ENCODE data around the gene C19orf81. TPM values are rescaled to one million over a fixed set of nuclear protein-coding genes. Genes with fewer than 3 reads are reported as not detected.
A peak's percentile ranks its signal among the peaks of the same experiment; 100 is the strongest.

Gene C19orf81
- total and polyA plus RNA-seq, 5 donors from 2014 or later: not detected

GRCh38 chr19:50703915-50704796 lies 54.9 kb downstream of the C19orf81 start:
- H3K4me3 ChIP-seq (ENCODE audit: low read depth, low read length): no peak overlapping the region
- H3K4me3 Mint-ChIP-seq: peak overlapping the region in 1 of 4 donors; percentile 18
- no peaks in the 10 kb centered on the region for H3K27me3 ChIP-seq (ENCODE audit: control insufficient read depth, insufficient read depth, low read length)
- DNase-seq: no peak
- no peak for ATAC-seq (ENCODE audit: low read depth in 2 of 2)
- no peaks in the 10 kb centered on the region for H3K36me3 ChIP-seq (ENCODE audit: control insufficient read depth, insufficient read depth, low read length)
- H3K4me1 Mint-ChIP-seq: no peaks in the 10 kb centered on the region
- H3K27ac Mint-ChIP-seq: no peak overlapping the region
- no peaks in the 10 kb centered on the region for H3K36me3 Mint-ChIP-seq
- peaks cover 21% of the 10 kb centered on the region for H3K27me3 Mint-ChIP-seq
- H3K4me1 ChIP-seq (ENCODE audit: control insufficient read depth, insufficient read depth, low read length, poor library complexity, severe bottlenecking): no peaks in the 10 kb centered on the region
- no peaks in the 10 kb centered on the region for H3K9me3 ChIP-seq (ENCODE audit: control insufficient read depth in 2 of 2, low read length in 2 of 2)
- peaks cover 0 to 7% (median 0%) of the 10 kb centered on the region in 7 donors for H3K9me3 Mint-ChIP-seq
- H3K27ac ChIP-seq (ENCODE audit: insufficient read depth, low read length, poor library complexity, severe bottlenecking): no peak overlapping the region

- ATAC-seq (ENCODE audit: low read depth in 2 of 2) (peak in 1 of 2 donors; percentile 43), DNase-seq (peak in 1 of 3 donors; percentile 21)
- H3K36me3 Mint-ChIP-seq: no peaks in the 10 kb centered on the region
- Histone ChIP-seq H3K36me3 (ENCODE audit: control insufficient read depth, insufficient read depth, low read length) (no peaks in the 10 kb centered on the region), H3K27ac (ENCODE audit: insufficient read depth, low read length, poor library complexity, severe bottlenecking) (no peak overlapping the region), H3K9me3 (ENCODE audit: control insufficient read depth in 2 of 2, low read length in 2 of 2) (no peaks in the 10 kb centered on the region), H3K4me1 (ENCODE audit: control insufficient read depth, insufficient read depth, low read length, poor library complexity, severe bottlenecking) (no peaks in the 10 kb centered on the region), H3K4me3 (ENCODE audit: low read depth, low read length) (no peak overlapping the region), H3K27me3 (ENCODE audit: control insufficient read depth, insufficient read depth, low read length) (no peaks in the 10 kb centered on the region)
- peaks cover 25% of the 10 kb centered on the region for H3K27me3 Mint-ChIP-seq
- no peaks in the 10 kb centered on the region for H3K4me1 Mint-ChIP-seq
- no peak overlapping the region for H3K27ac Mint-ChIP-seq
- peaks cover 0 to 8% (median 0%) of the 10 kb centered on the region in 7 donors for H3K9me3 Mint-ChIP-seq
- no peak overlapping the region for H3K4me3 Mint-ChIP-seq
Observed at GRCh38 chr19:50705422-50706019, 56.3 kb downstream of the C19orf81 start.

GRCh38 chr19:50706387-50706786 lies 57.1 kb downstream of the C19orf81 start:
- H3K36me3 ChIP-seq (ENCODE audit: control insufficient read depth, insufficient read depth, low read length): no peaks in the 10 kb centered on the region
- no peak for ATAC-seq (ENCODE audit: low read depth in 2 of 2)
- no peaks in the 10 kb centered on the region for H3K4me1 Mint-ChIP-seq
- no peak for DNase-seq
- H3K4me3 Mint-ChIP-seq: no peak overlapping the region
- peaks cover 0 to 8% (median 0%) of the 10 kb centered on the region in 7 donors for H3K9me3 Mint-ChIP-seq
- H3K36me3 Mint-ChIP-seq: no peaks in the 10 kb centered on the region
- H3K27ac Mint-ChIP-seq: no peak overlapping the region
- H3K4me3 ChIP-seq (ENCODE audit: low read depth, low read length): no peak overlapping the region
- no peaks in the 10 kb centered on the region for H3K9me3 ChIP-seq (ENCODE audit: control insufficient read depth in 2 of 2, low read length in 2 of 2)
- H3K27ac ChIP-seq (ENCODE audit: insufficient read depth, low read length, poor library complexity, severe bottlenecking): no peak overlapping the region
- peaks cover 25% of the 10 kb centered on the region for H3K27me3 Mint-ChIP-seq
- H3K27me3 ChIP-seq (ENCODE audit: control insufficient read depth, insufficient read depth, low read length): no peaks in the 10 kb centered on the region
- H3K4me1 ChIP-seq (ENCODE audit: control insufficient read depth, insufficient read depth, low read length, poor library complexity, severe bottlenecking): no peaks in the 10 kb centered on the region

DNA sequence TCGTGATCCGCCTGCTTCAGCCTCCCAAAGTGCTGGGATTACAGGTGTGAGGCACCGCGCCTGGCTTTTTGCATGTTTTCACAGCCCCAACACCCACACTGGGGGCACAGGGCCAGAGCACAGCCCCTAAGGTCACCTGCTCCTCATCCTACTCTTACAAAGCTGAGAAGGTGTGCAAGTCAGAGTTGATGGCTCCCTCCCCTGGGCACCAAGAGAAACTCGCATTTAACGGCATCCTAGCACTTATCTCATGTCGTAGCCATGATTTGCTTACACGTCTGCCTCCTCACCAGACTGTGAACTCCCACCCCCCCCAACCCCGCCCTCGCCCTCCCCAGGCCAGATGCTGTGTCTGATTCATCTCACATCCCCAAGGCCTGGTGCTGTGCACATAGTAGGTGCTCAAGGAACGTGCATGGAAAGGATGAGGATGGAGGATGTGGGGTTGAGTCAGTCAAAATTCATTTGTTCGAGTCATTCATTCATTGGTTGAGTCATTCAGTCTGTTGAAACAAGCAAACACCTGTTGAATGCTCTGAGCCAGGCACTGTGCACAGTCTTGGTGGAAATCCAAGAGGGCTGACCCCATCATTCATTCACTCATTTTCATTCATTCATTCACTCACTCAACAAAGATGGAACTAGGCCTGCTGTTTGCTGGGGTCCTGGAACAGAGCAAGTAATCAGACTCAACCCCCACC lies 59.1 kb downstream of the C19orf81 start:
- no peak for ATAC-seq (ENCODE audit: low read depth in 2 of 2)
- no peak overlapping the region for H3K4me3 Mint-ChIP-seq
- no peaks in the 10 kb centered on the region for H3K4me1 ChIP-seq (ENCODE audit: control insufficient read depth, insufficient read depth, low read length, poor library complexity, severe bottlenecking)

More for the DNA sequence above, 59.1 kb downstream of the C19orf81 start:
- no peak for DNase-seq
- Histone ChIP-seq H3K36me3 (ENCODE audit: control insufficient read depth, insufficient read depth, low read length) (no peaks in the 10 kb centered on the region), H3K4me3 (ENCODE audit: low read depth, low read length) (no peak overlapping the region), H3K27me3 (ENCODE audit: control insufficient read depth, insufficient read depth, low read length) (no peaks in the 10 kb centered on the region), H3K9me3 (ENCODE audit: control insufficient read depth in 2 of 2, low read length in 2 of 2) (no peaks in the 10 kb centered on the region), H3K27ac (ENCODE audit: insufficient read depth, low read length, poor library complexity, severe bottlenecking) (no peak overlapping the region)
- Mint-ChIP-seq H3K4me1 (peaks cover 0 to 2% (median 0%) of the 10 kb centered on the region in 4 donors), H3K9me3 (peaks cover 0 to 5% (median 0%) of the 10 kb centered on the region in 7 donors), H3K27ac (no peak overlapping the region), H3K36me3 (no peaks in the 10 kb centered on the region), H3K27me3 (peaks cover 21% of the 10 kb centered on the region)

Other genes starting within 250 kb of the C19orf81 start
- not detected for gene SPIB, start 230.5 kb upstream of the C19orf81 start, total RNA-seq
- under 1 TPM in 2 of 4 donors, not detected in 2; 0.10 to 0.38 TPM for gene SPIB, start 230.5 kb upstream of the C19orf81 start, polyA plus RNA-seq
- gene MYBPC2, start 216.6 kb upstream of the C19orf81 start, total RNA-seq: 0.49 TPM
- gene MYBPC2, start 216.6 kb upstream of the C19orf81 start, polyA plus RNA-seq: under 1 TPM in 1 of 4 donors, not detected in 3; 0.23 TPM
- 83.7 TPM for gene EMC10, start 172.9 kb upstream of the C19orf81 start, total RNA-seq
- gene EMC10, start 172.9 kb upstream of the C19orf81 start, polyA plus RNA-seq: 10 to 100 TPM in 1 of 4 donors, 1 to 10 TPM in 3; 8.0 to 12.7 (median 9.3) TPM
- gene GARIN5A, start 172.6 kb upstream of the C19orf81 start, total RNA-seq: 0.64 TPM
- gene GARIN5A, start 172.6 kb upstream of the C19orf81 start, polyA plus RNA-seq: under 1 TPM in 2 of 4 donors, not detected in 2; 0.39 to 0.83 TPM
- gene JOSD2, start 138.3 kb upstream of the C19orf81 start, total RNA-seq: 18.5 TPM
- gene JOSD2, start 138.3 kb upstream of the C19orf81 start, polyA plus RNA-seq: 10 to 100 TPM; 16.6 to 37.7 (median 28.4) TPM
- gene ASPDH, start 135.5 kb upstream of the C19orf81 start, total RNA-seq: not detected
- gene ASPDH, start 135.5 kb upstream of the C19orf81 start, polyA plus RNA-seq: not detected
- not detected for gene LRRC4B, start 81.0 kb upstream of the C19orf81 start, total RNA-seq
- gene LRRC4B, start 81.0 kb upstream of the C19orf81 start, polyA plus RNA-seq: not detected
- not detected for gene SYT3, start 9.6 kb upstream of the C19orf81 start, total RNA-seq
- gene SYT3, start 9.6 kb upstream of the C19orf81 start, polyA plus RNA-seq: not detected
- not detected for gene SHANK1, start 70.4 kb downstream of the C19orf81 start, total RNA-seq
- gene SHANK1, start 70.4 kb downstream of the C19orf81 start, polyA plus RNA-seq: not detected
- gene CLEC11A, start 73.9 kb downstream of the C19orf81 start, total RNA-seq: 0.74 TPM
- gene CLEC11A, start 73.9 kb downstream of the C19orf81 start, polyA plus RNA-seq: 1 to 10 TPM in 1 of 4 donors, under 1 TPM in 3; 0.22 to 1.2 (median 0.57) TPM
- not detected for gene GPR32, start 121.0 kb downstream of the C19orf81 start, total RNA-seq
- not detected for gene GPR32, start 121.0 kb downstream of the C19orf81 start, polyA plus RNA-seq
- not detected for gene ACP4, start 141.0 kb downstream of the C19orf81 start, total RNA-seq
- not detected for gene ACP4, start 141.0 kb downstream of the C19orf81 start, polyA plus RNA-seq
- 0.47 TPM for gene KLK1, start 174.3 kb downstream of the C19orf81 start, total RNA-seq
- under 1 TPM in 1 of 4 donors, not detected in 3; 0.48 TPM for gene KLK1, start 174.3 kb downstream of the C19orf81 start, polyA plus RNA-seq
- not detected for gene KLK15, start 184.1 kb downstream of the C19orf81 start, total RNA-seq
- gene KLK15, start 184.1 kb downstream of the C19orf81 start, polyA plus RNA-seq: not detected
- not detected for gene KLK3, start 205.5 kb downstream of the C19orf81 start, total RNA-seq
- not detected for gene KLK3, start 205.5 kb downstream of the C19orf81 start, polyA plus RNA-seq
- gene KLK2, start 224.0 kb downstream of the C19orf81 start, total RNA-seq: not detected
- not detected for gene KLK2, start 224.0 kb downstream of the C19orf81 start, polyA plus RNA-seq

Data from CD4-positive, CD25-positive, alpha-beta regulatory T cell (primary cell).